GM19324 (cell line): ENCODE results near the gene FAM118B.

Experiments used
- ATAC-seq: cut with Tn5 transposase; IDR thresholded peaks from one replicate; pipeline ENCODE4 v1.9.1; 2021; ENCODE audit warnings: mild to moderate bottlenecking, moderate library complexity; ENCODE audit not compliant: unreplicated experiment, low FRiP score

Gene FAM118B

GRCh38 chr11:126186025-126186698, 25.4 kb upstream of the FAM118B start:
- ATAC-seq, result no peak

GRCh38 chr11:126186708-126187529, 24.7 kb upstream of the FAM118B start:
- ATAC-seq, result no peak

- peak; percentile 52 for ATAC-seq
Observed at GRCh38 chr11:126188332-126189108, 23.1 kb upstream of the FAM118B start.

- ATAC-seq, result no peak
Observed at GRCh38 chr11:126189109-126189929, 22.3 kb upstream of the FAM118B start.

- ATAC-seq, result no peak
Observed at GRCh38 chr11:126190792-126191191, 20.8 kb upstream of the FAM118B start.

- ATAC-seq, result no peak
Observed at GRCh38 chr11:126191379-126192073, 20.1 kb upstream of the FAM118B start.

DNA sequence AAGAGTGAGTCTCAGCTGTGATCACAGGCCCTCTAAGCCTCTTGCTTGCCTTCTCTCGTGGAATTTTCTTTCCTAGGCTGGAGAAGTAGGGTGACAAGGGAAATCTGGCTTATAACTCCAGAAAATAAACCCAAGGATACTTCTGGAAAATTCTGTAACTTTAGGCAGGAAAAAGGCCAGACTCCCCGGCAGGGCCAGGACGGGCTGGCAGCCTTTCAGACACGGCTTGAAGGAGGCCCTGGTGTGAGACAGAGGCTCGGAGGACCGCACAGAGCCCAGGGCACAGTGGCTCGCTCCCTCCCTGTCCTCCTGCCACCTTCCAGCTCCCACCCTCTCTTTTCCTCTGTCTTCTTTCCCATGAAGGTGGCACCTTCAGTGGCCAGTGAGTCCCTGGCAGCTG, 19.2 kb upstream of the FAM118B start:
- no peak for ATAC-seq

DNA sequence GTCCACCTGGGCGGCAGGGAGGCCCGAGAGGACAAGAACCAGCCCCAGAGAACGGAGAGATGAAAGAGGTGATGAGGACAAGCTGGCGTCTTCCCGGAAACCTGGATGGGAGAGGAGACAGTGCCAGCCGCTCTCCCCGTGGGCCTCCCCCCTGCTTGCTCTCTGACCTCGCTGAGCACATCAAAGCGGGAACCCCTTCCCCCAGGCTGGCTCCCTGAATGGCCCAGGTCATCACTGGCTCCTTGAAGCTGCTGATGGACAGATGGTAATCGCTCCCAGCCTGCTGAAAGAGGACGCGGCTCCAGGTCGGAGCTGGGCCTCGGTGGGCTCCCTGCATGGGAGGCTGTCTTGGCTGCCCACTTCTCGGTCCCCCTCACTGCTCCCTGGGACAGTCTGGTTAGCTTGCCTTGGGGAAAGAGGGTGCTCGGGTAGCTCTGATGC, 18.5 kb upstream of the FAM118B start:
- no peak for ATAC-seq

GRCh38 chr11:126194121-126194543, 17.4 kb upstream of the FAM118B start:
- ATAC-seq, result no peak

- ATAC-seq, result no peak
Observed at GRCh38 chr11:126195119-126195518, 16.5 kb upstream of the FAM118B start.

DNA sequence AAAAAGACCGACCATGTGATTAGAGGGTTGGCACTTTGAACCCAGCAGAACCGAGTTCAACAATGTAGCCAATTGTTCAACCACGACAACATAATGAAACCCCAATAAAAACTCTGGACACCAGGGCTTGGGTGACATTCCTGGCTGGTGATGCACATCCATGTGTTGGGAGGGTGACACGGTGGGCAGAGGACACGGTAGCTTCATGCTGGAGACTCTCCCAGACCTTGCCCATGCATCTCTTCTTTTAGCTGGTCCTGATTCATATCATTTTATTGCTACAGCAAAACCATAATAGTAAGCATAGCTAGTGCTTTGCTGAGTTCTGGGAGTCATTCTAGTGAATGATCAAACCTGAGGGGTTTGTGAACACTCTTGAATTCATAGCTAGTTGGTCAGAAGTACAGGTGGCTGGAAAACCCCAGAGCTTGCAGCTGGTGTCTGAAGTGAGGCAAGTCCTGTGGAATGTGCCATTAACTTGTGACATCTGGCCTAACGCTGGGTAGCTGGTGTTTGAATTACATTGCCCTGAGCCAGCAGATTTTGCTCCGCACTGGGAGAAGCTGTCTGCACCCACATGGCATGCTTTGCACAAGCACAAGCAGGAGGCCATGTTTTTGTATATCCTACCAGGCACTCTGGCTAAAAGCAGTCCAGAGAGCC, 14.2 kb upstream of the FAM118B start:
- ATAC-seq, result no peak

DNA sequence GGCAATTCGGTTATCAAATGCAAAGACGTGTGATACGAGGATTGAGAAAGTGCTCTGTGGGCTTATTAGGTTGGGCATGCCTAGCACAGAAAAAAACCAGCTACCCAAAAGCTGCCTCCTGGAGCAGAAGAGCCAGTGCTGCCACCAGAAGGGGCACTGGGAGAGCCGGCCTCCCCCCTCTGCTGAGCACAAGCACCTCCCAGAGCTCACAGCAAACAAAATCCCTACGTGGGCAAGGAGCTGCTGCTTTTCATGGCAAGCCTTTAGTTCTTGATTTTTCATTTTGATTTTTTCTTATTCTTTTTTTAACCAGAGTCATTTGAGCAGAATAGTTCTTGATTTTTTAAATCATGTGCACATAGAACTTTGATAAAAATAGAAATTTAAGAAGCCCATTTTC, 12.9 kb upstream of the FAM118B start:
- no peak for ATAC-seq

GRCh38 chr11:126202646-126203359, 8.8 kb upstream of the FAM118B start:
- ATAC-seq, result no peak

GRCh38 chr11:126205359-126205758, 6.2 kb upstream of the FAM118B start:
- ATAC-seq, result no peak

- ATAC-seq, result no peak
Observed at GRCh38 chr11:126207896-126208295, 3.7 kb upstream of the FAM118B start.

GRCh38 chr11:126210871-126211235, 729 bp upstream of the FAM118B start:
- ATAC-seq, result no peak

DNA sequence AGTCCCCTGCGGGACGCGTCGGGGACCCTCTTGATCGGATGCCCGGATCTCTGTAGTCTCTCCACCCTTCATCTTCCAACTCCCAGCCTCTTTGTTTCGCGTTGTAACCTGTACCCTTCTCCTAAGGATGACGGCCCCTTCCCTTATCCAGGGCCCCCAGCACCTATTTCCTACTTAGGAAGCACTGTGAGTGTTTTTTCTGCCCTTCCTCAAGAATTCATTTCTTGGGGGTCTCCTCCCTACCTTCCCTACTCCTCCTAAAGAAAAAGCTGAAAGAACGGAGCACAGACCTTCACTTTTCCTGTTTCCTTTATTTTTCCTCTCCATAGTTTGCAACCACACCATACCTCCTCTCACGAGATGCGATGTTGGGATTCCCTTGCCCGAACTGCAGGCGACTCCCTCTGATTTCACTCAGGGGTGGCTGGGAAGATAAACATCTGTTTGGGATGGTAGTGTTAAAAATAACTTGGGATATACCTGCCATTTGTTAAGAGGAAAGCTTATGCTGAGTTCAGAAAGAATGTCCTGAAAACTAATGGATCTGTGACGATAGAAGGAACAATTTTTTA, 593 bp downstream of the FAM118B start:
- no peak for ATAC-seq

DNA sequence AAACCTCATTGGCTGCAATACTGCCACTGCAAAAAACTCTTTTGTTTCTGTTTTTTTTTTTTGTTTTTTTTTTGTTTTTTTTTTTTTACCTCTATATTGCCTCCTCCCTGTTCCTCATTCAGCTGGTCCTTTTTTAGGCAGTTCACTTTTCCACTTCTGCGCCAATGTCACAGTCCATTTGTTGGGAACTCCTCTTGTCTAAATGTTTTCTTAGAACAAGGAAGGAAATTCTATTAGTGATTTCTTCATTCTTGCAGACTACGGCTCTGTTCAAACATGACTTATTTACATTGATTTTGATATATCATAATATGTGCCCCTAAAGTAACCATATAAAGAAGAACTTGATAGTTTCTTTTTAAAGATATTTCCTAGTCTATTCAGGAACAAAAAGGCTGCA, 2.9 kb downstream of the FAM118B start:
- no peak for ATAC-seq
